ENCODE data around the gene PGLYRP1.

The PGLYRP1 gene, protein sequence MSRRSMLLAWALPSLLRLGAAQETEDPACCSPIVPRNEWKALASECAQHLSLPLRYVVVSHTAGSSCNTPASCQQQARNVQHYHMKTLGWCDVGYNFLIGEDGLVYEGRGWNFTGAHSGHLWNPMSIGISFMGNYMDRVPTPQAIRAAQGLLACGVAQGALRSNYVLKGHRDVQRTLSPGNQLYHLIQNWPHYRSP

DNA sequence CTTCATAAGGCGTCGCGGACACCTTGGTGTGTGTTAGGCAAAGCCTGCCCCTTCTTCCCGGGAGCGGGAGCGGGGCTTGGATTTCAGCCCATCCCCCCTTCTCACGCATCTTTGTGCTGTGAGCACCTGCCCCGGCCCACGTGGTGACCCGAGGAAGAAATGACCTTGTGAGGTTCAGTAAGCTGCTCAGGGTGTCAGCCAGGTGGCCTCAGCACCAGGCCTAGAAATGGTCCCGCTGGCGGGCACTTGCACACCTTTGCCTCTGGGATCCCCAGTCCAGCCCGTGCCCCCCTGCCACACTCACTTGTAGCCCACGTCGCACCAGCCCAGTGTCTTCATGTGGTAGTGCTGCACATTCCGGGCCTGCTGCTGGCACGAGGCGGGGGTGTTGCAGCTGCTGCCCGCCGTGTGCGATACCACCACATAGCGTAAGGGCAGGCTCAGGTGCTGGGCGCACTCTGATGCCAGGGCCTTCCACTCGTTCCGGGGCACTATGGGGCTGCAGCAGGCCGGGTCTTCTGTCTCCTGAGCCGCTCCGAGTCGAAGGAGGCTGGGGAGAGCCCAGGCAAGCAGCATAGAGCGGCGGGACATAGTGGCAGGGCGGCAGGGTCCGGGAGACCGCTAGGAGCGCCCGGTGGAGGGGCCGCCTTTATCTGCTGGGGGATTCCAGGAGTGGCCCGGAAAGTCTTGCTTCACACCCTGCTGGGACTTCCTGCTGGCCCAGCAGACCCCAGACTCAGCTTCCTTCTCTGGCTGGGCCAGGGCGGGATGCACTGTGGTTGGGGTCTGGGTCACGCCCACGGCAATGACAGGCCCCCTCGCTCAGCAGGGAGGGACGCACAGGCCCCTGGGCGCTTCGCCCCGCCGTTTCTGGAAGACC is at the start of gene PGLYRP1:
PGLYRP1 (minus strand) TSS at position 623 of the 880 bp plus-strand sequence; CDS start at position 591, 32 bp downstream.
- Histone ChIP-seq H3K9me3 (ENCODE audit: control insufficient read depth, insufficient read depth, low read length) (no peaks in the 10 kb centered on the region), H3K4me1 (ENCODE audit: control insufficient read depth, insufficient read depth, low read length) (peaks cover 2% of the 10 kb centered on the region; the same call in 1 of the 2 replicates), H3K4me3 (ENCODE audit: low read depth, low read length) (no peak within 1 kb of the TSS), H3K9ac (ENCODE audit: low read depth, low read length) (no peak within 1 kb of the TSS), H3K27ac (ENCODE audit: low read depth, low read length) (no peak within 1 kb of the TSS), H3K36me3 (ENCODE audit: control insufficient read depth, insufficient read depth, low read length) (peaks cover 6% of the 10 kb centered on the region), H3K27me3 (ENCODE audit: control insufficient read depth, insufficient read depth, low read length) (no peaks in the 10 kb centered on the region)

- Histone ChIP-seq H3K9me3 (ENCODE audit: control insufficient read depth, insufficient read depth, low read length) (no peaks in the 10 kb centered on the region), H3K4me3 (ENCODE audit: low read depth, low read length) (no peak overlapping the region), H3K9ac (ENCODE audit: low read depth, low read length) (no peak overlapping the region), H3K27ac (ENCODE audit: low read depth, low read length) (no peak overlapping the region), H3K36me3 (ENCODE audit: control insufficient read depth, insufficient read depth, low read length) (no peaks in the 10 kb centered on the region), H3K27me3 (ENCODE audit: control insufficient read depth, insufficient read depth, low read length) (peaks cover 7% of the 10 kb centered on the region), H3K4me1 (ENCODE audit: control insufficient read depth, insufficient read depth, low read length) (no peaks in the 10 kb centered on the region)
Measured at GRCh38 chr19:46069806-46070341, 47.0 kb upstream of the PGLYRP1 start.

DNA sequence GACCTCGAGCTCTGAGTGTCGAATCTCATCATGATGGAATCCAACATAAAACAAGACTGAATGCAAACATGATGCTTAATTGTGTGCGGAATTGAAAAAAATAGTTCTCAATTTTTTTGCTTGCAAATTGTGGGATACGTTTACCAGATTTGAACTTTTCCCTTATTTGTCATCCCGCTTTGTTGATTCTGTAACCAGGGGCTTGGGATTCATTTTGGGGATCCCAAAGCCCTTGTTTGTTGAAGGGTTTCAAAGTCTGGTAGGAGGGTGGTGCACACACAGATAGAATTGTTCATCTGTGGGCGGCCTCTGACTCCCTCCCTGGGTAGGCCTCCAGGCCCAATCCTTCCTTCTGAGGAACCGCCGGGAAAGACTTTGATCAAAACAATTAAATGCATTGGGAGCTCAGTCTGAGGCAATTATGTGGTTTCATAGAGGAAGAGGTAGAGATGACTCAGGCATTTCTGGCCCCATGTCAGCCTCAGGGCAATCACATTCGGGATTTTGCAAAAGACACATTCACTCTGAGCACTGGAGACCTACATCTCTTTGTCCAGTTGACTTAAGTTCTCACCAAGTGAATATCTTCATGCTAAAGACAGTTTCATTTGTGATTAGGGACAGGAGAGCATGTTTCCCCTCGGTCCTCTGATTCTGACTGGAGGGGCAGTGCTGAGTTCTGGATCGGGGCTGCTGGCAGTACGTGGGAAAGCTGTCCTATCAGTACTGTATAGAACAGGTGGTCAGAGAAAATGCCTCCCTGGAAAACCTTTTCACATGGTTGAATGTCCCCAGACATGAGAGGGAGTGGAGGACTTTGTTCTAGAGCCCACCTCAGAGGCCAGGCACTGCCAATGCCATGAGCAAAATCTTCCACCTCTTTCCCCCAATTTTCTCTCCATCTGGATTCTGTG is 45.7 kb upstream of the PGLYRP1 start:
- Histone ChIP-seq H3K4me1 (ENCODE audit: control insufficient read depth, insufficient read depth, low read length) (no peaks in the 10 kb centered on the region), H3K9ac (ENCODE audit: low read depth, low read length) (no peak overlapping the region), H3K27me3 (ENCODE audit: control insufficient read depth, insufficient read depth, low read length) (no peaks in the 10 kb centered on the region), H3K9me3 (ENCODE audit: control insufficient read depth, insufficient read depth, low read length) (no peaks in the 10 kb centered on the region), H3K36me3 (ENCODE audit: control insufficient read depth, insufficient read depth, low read length) (no peaks in the 10 kb centered on the region), H3K4me3 (ENCODE audit: low read depth, low read length) (no peak overlapping the region), H3K27ac (ENCODE audit: low read depth, low read length) (no peak overlapping the region)

- Histone ChIP-seq H3K4me1 (ENCODE audit: control insufficient read depth, insufficient read depth, low read length) (no peaks in the 10 kb centered on the region), H3K4me3 (ENCODE audit: low read depth, low read length) (no peak overlapping the region), H3K36me3 (ENCODE audit: control insufficient read depth, insufficient read depth, low read length) (no peaks in the 10 kb centered on the region), H3K9ac (ENCODE audit: low read depth, low read length) (no peak overlapping the region), H3K27ac (ENCODE audit: low read depth, low read length) (no peak overlapping the region), H3K9me3 (ENCODE audit: control insufficient read depth, insufficient read depth, low read length) (no peaks in the 10 kb centered on the region), H3K27me3 (ENCODE audit: control insufficient read depth, insufficient read depth, low read length) (no peaks in the 10 kb centered on the region)
Measured at GRCh38 chr19:46067691-46068090, 44.8 kb upstream of the PGLYRP1 start.

DNA sequence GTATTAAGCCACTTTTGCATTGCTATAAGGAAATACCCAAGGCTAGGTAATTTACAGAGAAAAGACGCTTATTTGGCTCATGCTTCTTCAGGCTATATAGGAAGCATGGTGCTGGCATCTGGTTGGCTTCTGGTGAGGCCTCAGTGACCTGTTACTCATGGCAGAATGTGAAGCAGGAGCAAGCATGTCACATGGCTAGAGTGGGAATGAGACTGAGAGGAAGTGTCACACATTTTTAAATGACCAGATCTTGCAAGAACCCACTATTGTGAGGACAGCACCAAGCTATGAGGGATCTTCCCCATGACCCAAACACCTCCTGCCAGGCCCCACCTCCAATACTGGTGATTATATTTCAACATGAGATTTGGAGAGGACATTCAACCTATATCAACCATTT is 43.6 kb upstream of the PGLYRP1 start:
- Histone ChIP-seq H3K27ac (ENCODE audit: low read depth, low read length) (no peak overlapping the region), H3K36me3 (ENCODE audit: control insufficient read depth, insufficient read depth, low read length) (no peaks in the 10 kb centered on the region), H3K9me3 (ENCODE audit: control insufficient read depth, insufficient read depth, low read length) (peaks cover 1% of the 10 kb centered on the region; the same call in 1 of the 2 replicates), H3K9ac (ENCODE audit: low read depth, low read length) (no peak overlapping the region), H3K4me1 (ENCODE audit: control insufficient read depth, insufficient read depth, low read length) (no peaks in the 10 kb centered on the region), H3K27me3 (ENCODE audit: control insufficient read depth, insufficient read depth, low read length) (no peaks in the 10 kb centered on the region), H3K4me3 (ENCODE audit: low read depth, low read length) (no peak overlapping the region)

- H3K4me1 ChIP-seq (ENCODE audit: control insufficient read depth, insufficient read depth, low read length), result no peaks in the 10 kb centered on the region
- H3K9me3 ChIP-seq (ENCODE audit: control insufficient read depth, insufficient read depth, low read length), result peaks cover 9% of the 10 kb centered on the region
- no peak overlapping the region for H3K4me3 ChIP-seq (ENCODE audit: low read depth, low read length)
- H3K9ac ChIP-seq (ENCODE audit: low read depth, low read length), result no peak overlapping the region
- no peaks in the 10 kb centered on the region for H3K27me3 ChIP-seq (ENCODE audit: control insufficient read depth, insufficient read depth, low read length)
- no peak overlapping the region for H3K27ac ChIP-seq (ENCODE audit: low read depth, low read length)
- no peaks in the 10 kb centered on the region for H3K36me3 ChIP-seq (ENCODE audit: control insufficient read depth, insufficient read depth, low read length)
Measured at GRCh38 chr19:46065486-46066071, 42.7 kb upstream of the PGLYRP1 start.

- H3K4me3 ChIP-seq (ENCODE audit: low read depth, low read length), result no peak overlapping the region
- peaks cover 23% of the 10 kb centered on the region for H3K9me3 ChIP-seq (ENCODE audit: control insufficient read depth, insufficient read depth, low read length)
- H3K36me3 ChIP-seq (ENCODE audit: control insufficient read depth, insufficient read depth, low read length), result no peaks in the 10 kb centered on the region
- no peak overlapping the region for H3K27ac ChIP-seq (ENCODE audit: low read depth, low read length)
- H3K9ac ChIP-seq (ENCODE audit: low read depth, low read length), result no peak overlapping the region
- H3K27me3 ChIP-seq (ENCODE audit: control insufficient read depth, insufficient read depth, low read length), result no peaks in the 10 kb centered on the region
- no peaks in the 10 kb centered on the region for H3K4me1 ChIP-seq (ENCODE audit: control insufficient read depth, insufficient read depth, low read length)
Measured at GRCh38 chr19:46063201-46063600, 40.3 kb upstream of the PGLYRP1 start.

DNA sequence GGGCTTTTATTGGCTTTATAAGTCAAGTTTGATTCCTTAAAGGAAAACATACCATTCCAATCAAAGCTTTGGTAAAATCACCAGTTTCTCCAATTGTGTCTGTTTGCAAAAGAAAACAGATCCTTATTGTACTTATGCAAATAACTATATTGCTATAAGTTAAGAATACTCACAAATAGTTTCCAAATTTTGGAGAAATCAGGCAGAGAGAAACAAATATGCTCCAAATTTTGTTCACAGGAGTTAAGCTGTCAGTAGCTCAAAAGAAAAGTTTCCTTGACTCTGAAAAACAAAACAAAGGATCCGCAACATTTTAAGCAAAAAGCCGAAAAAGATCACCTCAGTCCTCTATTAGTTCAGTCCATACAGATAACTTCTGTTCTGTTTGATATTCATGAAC is 37.2 kb upstream of the PGLYRP1 start:
- Histone ChIP-seq H3K9me3 (ENCODE audit: control insufficient read depth, insufficient read depth, low read length) (peaks cover 23% of the 10 kb centered on the region), H3K36me3 (ENCODE audit: control insufficient read depth, insufficient read depth, low read length) (no peaks in the 10 kb centered on the region), H3K4me1 (ENCODE audit: control insufficient read depth, insufficient read depth, low read length) (no peaks in the 10 kb centered on the region), H3K27me3 (ENCODE audit: control insufficient read depth, insufficient read depth, low read length) (no peaks in the 10 kb centered on the region), H3K9ac (ENCODE audit: low read depth, low read length) (no peak overlapping the region), H3K4me3 (ENCODE audit: low read depth, low read length) (no peak overlapping the region), H3K27ac (ENCODE audit: low read depth, low read length) (no peak overlapping the region)

DNA sequence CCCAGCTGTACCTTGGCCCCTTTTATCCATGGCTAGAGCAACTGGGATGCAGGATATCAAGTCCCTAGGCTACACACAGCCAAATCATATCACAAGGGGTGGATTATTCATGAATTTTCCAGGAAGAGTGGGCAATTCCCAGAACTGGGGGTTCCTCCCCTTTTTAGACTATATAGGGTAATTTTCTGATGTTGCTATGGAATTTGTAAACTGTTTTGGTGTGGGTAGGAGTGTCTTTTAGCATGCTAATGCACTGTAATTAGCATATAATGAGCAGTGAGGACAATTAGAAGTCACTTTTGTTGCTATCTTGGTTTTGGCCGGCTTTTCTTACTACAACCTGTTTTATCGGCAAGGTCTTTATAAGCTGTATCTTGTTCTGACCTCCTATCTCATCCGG is 35.9 kb upstream of the PGLYRP1 start:
- Histone ChIP-seq H3K36me3 (ENCODE audit: control insufficient read depth, insufficient read depth, low read length) (no peaks in the 10 kb centered on the region), H3K27me3 (ENCODE audit: control insufficient read depth, insufficient read depth, low read length) (no peaks in the 10 kb centered on the region; the same call in 1 of the 2 replicates)

GRCh38 chr19:46056536-46056935 is 33.7 kb upstream of the PGLYRP1 start:
- H3K27me3 ChIP-seq (ENCODE audit: control insufficient read depth, insufficient read depth, low read length), result no peaks in the 10 kb centered on the region; the same call in 1 of the 2 replicates

More for the DNA sequence above, 35.9 kb upstream of the PGLYRP1 start:
- H3K4me1 ChIP-seq (ENCODE audit: control insufficient read depth, insufficient read depth, low read length), result no peaks in the 10 kb centered on the region
- H3K9me3 ChIP-seq (ENCODE audit: control insufficient read depth, insufficient read depth, low read length), result peaks cover 23% of the 10 kb centered on the region
- no peak overlapping the region for H3K4me3 ChIP-seq (ENCODE audit: low read depth, low read length)
- H3K9ac ChIP-seq (ENCODE audit: low read depth, low read length), result no peak overlapping the region
- H3K27ac ChIP-seq (ENCODE audit: low read depth, low read length), result no peak overlapping the region

More at GRCh38 chr19:46056536-46056935, 33.7 kb upstream of the PGLYRP1 start:
- H3K9ac ChIP-seq (ENCODE audit: low read depth, low read length), result no peak overlapping the region
- H3K27ac ChIP-seq (ENCODE audit: low read depth, low read length), result no peak overlapping the region
- no peaks in the 10 kb centered on the region for H3K4me1 ChIP-seq (ENCODE audit: control insufficient read depth, insufficient read depth, low read length)
- peaks cover 22% of the 10 kb centered on the region for H3K9me3 ChIP-seq (ENCODE audit: control insufficient read depth, insufficient read depth, low read length)
- H3K36me3 ChIP-seq (ENCODE audit: control insufficient read depth, insufficient read depth, low read length), result no peaks in the 10 kb centered on the region
- no peak overlapping the region for H3K4me3 ChIP-seq (ENCODE audit: low read depth, low read length)

Data from HUES48 (cell line).